Brain microvascular endothelial cell (primary cell): ENCODE data around the gene PGM3.

Experiments
- DNase-seq: peaks from one replicate; pipeline ENCODE4 v3.0.0-alpha.2; 2020
- H3K27ac ChIP-seq: fragments of 250-450 bp; sonication (Bioruptor Pico); 2 replicates; pipeline ENCODE4 v1.5.1; 2020; ENCODE audit warnings: mild to moderate bottlenecking, moderate library complexity
- H3K27me3 ChIP-seq: fragments of 250-450 bp; sonication (Bioruptor Pico); replicated peaks from 2 replicates; pipeline ENCODE4 v1.5.1; 2020; ENCODE audit warnings: mild to moderate bottlenecking
- H3K36me3 ChIP-seq: fragments of 250-450 bp; sonication (Bioruptor Pico); replicated peaks from 2 replicates; pipeline ENCODE4 v1.5.1; 2020; ENCODE audit warnings: mild to moderate bottlenecking
- H3K4me3 ChIP-seq: 2 replicates; pipeline ENCODE4 v1.5.1; 2011; ENCODE audit warnings: low read depth, mild to moderate bottlenecking, control low read depth, low read length, moderate library complexity
- CTCF ChIP-seq: IDR thresholded peaks from 2 replicates; pipeline ENCODE4 v1.5.1; 2011; ENCODE audit warnings: low read depth, mild to moderate bottlenecking, moderate library complexity, low read length, control low read depth, inconsistent platforms; ENCODE audit errors: missing control alignments
- in situ Hi-C: cut with HindIII; loops from 2 replicates; pipeline ENCODE4 v1.10.0; 2017; ENCODE audit warnings: low sequenced_read_pairs, low pct_ligation_motif_present

The PGM3 gene

DNA sequence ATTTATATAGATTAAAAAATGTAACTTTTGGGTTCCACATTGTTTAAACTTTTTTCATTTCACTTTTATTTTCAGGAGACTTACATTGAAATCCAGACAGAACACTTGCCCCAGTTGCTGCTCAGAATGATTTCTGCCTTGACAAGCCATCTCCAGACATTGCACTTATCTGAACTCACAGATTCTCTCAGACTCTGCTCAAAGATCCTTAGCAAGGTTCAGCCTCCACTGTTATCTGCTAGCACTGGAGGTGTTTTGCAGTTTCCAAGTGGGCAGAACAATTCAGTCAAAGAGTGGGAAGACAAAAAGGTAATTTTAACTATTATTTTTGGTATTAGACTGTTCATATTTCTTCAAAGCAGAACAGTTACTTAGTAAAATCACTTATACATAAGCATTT lies 67.6 kb downstream of the PGM3 start:
- Histone ChIP-seq H3K27ac (no peak overlapping the region), H3K36me3 (peaks cover 10% of the 10 kb centered on the region), H3K4me3 (no peak overlapping the region), H3K27me3 (no peaks in the 10 kb centered on the region)
- no peak for TF ChIP-seq CTCF
- in situ Hi-C loops, result no loop called here
- DNase-seq, result no peak

DNA sequence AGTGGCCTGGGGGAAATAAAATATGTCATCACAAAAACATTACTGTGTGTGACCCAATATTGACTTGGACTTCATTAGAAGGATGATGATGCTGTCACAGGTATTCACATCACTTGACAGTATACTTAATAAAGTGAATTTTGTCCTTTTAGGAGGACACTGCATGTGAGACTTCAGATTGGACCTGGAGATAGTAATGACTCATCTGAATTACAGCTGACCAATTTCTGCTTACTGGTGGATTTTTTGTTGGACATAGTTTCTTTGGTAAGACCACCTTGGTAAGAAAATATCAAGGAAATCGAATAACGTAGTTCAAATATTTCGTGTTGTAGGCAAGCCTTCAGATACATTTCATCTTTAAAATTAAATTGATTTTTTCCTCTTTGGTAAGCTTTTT lies 68.5 kb downstream of the PGM3 start:
- TF ChIP-seq CTCF, result no peak
- no peaks in the 10 kb centered on the region for H3K27me3 ChIP-seq
- no peak overlapping the region for H3K4me3 ChIP-seq
- no peak for DNase-seq
- H3K27ac ChIP-seq, result no peak overlapping the region
- in situ Hi-C loops, result no loop called here
- H3K36me3 ChIP-seq, result peaks cover 10% of the 10 kb centered on the region

DNA sequence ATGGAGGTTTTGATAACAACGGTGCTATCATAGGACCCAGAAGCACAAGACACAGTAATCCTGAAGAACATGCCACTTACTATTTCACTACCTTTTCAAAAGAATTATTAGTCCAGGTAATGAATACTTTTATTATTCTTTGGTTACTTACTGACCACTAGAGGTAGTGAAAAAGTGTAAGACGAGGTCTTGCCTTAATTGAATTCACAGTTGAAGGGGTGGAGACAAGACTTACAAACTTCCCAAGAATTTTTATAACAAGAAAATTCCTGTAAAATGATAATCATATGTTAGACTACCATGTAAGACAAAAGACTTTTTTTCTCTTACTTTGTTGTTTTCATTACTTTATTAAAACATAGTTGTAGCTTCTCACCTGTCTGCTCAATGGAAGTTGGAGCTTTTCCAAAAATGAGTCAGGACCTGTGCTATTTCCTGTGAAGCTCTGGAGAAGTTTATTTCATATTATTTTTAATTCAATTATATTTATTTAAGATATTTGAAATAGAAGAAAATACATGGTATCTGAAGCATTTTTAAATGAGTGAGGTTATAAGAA lies 73.2 kb downstream of the PGM3 start:
- DNase-seq, result no peak
- Histone ChIP-seq H3K27ac (no peak overlapping the region), H3K27me3 (no peaks in the 10 kb centered on the region), H3K36me3 (no peaks in the 10 kb centered on the region), H3K4me3 (no peak overlapping the region)
- in situ Hi-C loops, result no loop called here
- TF ChIP-seq CTCF, result no peak

DNA sequence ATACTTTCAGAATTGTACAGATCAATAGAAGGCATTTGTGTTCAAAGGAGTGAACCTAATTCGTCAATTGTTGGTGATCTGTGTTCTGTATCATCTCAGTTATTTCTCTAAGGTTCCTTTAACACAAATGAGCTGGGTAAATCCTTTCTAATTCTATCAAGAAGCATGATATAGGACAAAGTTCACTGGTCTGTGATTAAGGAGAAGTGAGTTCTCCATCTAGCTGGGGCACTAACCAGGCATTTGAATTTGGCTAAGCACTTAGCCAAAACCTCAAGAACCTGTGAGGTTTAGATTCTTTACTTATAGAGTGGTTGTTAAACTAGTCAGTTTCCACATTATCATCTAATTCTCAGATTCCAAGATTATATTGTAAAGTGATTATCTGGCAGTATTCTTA lies 75.3 kb downstream of the PGM3 start:
- Histone ChIP-seq H3K4me3 (no peak overlapping the region), H3K36me3 (no peaks in the 10 kb centered on the region), H3K27ac (no peak overlapping the region), H3K27me3 (no peaks in the 10 kb centered on the region)
- in situ Hi-C loops, result no loop called here
- no peak for TF ChIP-seq CTCF
- DNase-seq, result no peak
